ENCODE measurements around the gene GULP1.

DNA sequence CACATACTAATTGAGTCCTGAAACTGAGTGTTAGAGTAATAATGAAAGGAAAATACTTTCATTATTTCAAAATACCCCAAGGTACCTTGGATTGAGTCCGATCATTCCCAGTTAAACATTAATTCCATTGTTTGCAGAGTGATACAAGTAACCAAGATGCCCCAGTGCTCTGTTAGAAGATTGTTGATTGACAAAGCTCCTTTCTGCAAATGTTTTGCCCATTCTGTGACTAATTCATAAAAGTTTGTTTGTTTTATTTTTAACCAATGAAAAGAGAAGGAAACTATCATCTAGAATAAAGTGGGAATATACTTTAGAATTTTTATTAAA is 124.0 kb downstream of the GULP1 start:
- TF ChIP-seq, protein P1, sequence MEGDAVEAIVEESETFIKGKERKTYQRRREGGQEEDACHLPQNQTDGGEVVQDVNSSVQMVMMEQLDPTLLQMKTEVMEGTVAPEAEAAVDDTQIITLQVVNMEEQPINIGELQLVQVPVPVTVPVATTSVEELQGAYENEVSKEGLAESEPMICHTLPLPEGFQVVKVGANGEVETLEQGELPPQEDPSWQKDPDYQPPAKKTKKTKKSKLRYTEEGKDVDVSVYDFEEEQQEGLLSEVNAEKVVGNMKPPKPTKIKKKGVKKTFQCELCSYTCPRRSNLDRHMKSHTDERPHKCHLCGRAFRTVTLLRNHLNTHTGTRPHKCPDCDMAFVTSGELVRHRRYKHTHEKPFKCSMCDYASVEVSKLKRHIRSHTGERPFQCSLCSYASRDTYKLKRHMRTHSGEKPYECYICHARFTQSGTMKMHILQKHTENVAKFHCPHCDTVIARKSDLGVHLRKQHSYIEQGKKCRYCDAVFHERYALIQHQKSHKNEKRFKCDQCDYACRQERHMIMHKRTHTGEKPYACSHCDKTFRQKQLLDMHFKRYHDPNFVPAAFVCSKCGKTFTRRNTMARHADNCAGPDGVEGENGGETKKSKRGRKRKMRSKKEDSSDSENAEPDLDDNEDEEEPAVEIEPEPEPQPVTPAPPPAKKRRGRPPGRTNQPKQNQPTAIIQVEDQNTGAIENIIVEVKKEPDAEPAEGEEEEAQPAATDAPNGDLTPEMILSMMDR (conservative IDR thresholded peaks at IDR 0.05), result no peak
- no peak for TF ChIP-seq ZFX (IDR thresholded peaks at IDR 0.05)
